Smooth muscle cell (in vitro differentiated cells): ENCODE results near the gene CFTR. TPM values are rescaled to one million over a fixed set of nuclear protein-coding genes. Genes with fewer than 3 reads are reported as not detected.

Experiments
- DNase-seq: peaks from one replicate; lab custom pipeline; 2025; ENCODE audit not compliant: unreplicated experiment; lab: John Stamatoyannopoulos, UW
- H2AFZ ChIP-seq: fragments of 200-600 bp; sonication (generic); 2 replicates; pipeline ENCODE4 v1.6.0; 2016; ENCODE audit warnings: antibody characterized with exemption, low read depth, mild to moderate bottlenecking
- H3F3A ChIP-seq: fragments of 200-600 bp; sonication (generic); 2 replicates; pipeline ENCODE4 v1.6.0; 2017; ENCODE audit warnings: antibody characterized with exemption, low read depth
- H3K27ac ChIP-seq: fragments of 200-600 bp; sonication (generic); 2 replicates; pipeline ENCODE4 v1.5.1; 2016; ENCODE audit warnings: low read depth, mild to moderate bottlenecking
- H3K27me3 ChIP-seq: fragments of 200-600 bp; sonication (generic); 2 replicates; pipeline ENCODE4 v1.6.1; 2016; ENCODE audit warnings: low read depth, mild to moderate bottlenecking
- H3K36me3 ChIP-seq: fragments of 200-600 bp; sonication (generic); 2 replicates; pipeline ENCODE4 v1.5.1; 2016; ENCODE audit warnings: low read depth
- H3K4me1 ChIP-seq: fragments of 200-600 bp; sonication (generic); 2 replicates; pipeline ENCODE4 v1.5.1; 2016; ENCODE audit warnings: low read depth
- H3K4me2 ChIP-seq: fragments of 200-600 bp; sonication (generic); 2 replicates; pipeline ENCODE4 v1.6.0; 2016; ENCODE audit warnings: mild to moderate bottlenecking
- H3K4me3 ChIP-seq: fragments of 200-600 bp; sonication (generic); 2 replicates; pipeline ENCODE4 v1.5.1; 2016; ENCODE audit warnings: mild to moderate bottlenecking
- H3K79me2 ChIP-seq: fragments of 200-600 bp; sonication (generic); 2 replicates; pipeline ENCODE4 v1.6.0; 2016; ENCODE audit warnings: low read depth, mild to moderate bottlenecking
- H3K9ac ChIP-seq: fragments of 200-600 bp; sonication (generic); 2 replicates; pipeline ENCODE4 v1.6.0; 2016; ENCODE audit warnings: low read depth
- H3K9me3 ChIP-seq: fragments of 200-600 bp; sonication (generic); replicated peaks from 2 replicates; pipeline ENCODE4 v1.5.1; 2016; ENCODE audit warnings: low read depth
- H4K20me1 ChIP-seq: fragments of 200-600 bp; sonication (generic); 2 replicates; pipeline ENCODE4 v1.6.0; 2016; ENCODE audit warnings: low read depth
- WGBS: methylation state at CpG from one replicate; pipeline ENCODE4 v1.1.7; 2016; ENCODE audit warnings: low lambda C conversion rate; 5-methylcytosine and 5-hydroxymethylcytosine counted together
- polyA plus RNA-seq: library from polyadenylated mRNA; unstranded; fragments of >200 nt; fragmentation: Nextera tagmentation; extraction: Ambion mirVana; gene quantifications from 2 replicates; pipeline ENCODE4 v1.2.1, GENCODE V29; 2016
- total RNA-seq: library from RNA; depleted of rRNA; stranded (reverse); fragments of >200 nt; gene quantifications from 2 replicates; pipeline ENCODE4 v1.2.3, GENCODE V29; 2014
- TF ChIP-seq, protein P1 (sequence below): fragments of 200-600 bp; sonication (generic); IDR thresholded peaks from 2 replicates; pipeline ENCODE4 v1.5.1; 2017; ENCODE audit warnings: borderline replicate concordance, mild to moderate bottlenecking, antibody characterized with exemption; ENCODE audit not compliant: insufficient read depth, poor library complexity, severe bottlenecking

The CFTR gene
- total and polyA plus RNA-seq, 2 experiments from 2014 or later: 0.53 to 1.6 TPM

DNA sequence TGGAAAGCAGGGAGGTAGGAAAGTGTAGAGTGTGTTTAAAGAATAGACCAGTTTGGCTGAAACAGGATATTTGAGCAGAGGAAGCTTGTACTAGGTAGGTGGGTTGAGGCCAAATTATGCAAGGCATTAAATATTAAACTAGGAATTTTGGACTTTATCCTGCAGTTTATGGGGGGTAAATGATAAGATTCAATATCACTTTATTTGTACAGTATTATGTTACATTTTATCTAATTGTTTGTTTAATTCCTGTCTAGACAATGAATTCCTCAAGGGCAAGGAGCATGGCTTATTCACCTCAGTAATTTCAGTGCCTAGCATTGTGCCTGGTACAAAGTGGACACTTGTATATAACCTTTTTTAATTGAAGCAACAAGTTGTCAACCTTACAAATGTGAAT lies 125.9 kb downstream of the CFTR start:
- no peak for DNase-seq
- H3K4me2 ChIP-seq: no peak overlapping the region
- H3K27ac ChIP-seq: no peak overlapping the region
- no peaks in the 10 kb centered on the region for H3K36me3 ChIP-seq
- H3F3A ChIP-seq: no peaks in the 10 kb centered on the region
- no peak overlapping the region for H2AFZ ChIP-seq
- no peaks in the 10 kb centered on the region for H3K79me2 ChIP-seq
- no peaks in the 10 kb centered on the region for H3K4me1 ChIP-seq
- TF ChIP-seq, protein P1, sequence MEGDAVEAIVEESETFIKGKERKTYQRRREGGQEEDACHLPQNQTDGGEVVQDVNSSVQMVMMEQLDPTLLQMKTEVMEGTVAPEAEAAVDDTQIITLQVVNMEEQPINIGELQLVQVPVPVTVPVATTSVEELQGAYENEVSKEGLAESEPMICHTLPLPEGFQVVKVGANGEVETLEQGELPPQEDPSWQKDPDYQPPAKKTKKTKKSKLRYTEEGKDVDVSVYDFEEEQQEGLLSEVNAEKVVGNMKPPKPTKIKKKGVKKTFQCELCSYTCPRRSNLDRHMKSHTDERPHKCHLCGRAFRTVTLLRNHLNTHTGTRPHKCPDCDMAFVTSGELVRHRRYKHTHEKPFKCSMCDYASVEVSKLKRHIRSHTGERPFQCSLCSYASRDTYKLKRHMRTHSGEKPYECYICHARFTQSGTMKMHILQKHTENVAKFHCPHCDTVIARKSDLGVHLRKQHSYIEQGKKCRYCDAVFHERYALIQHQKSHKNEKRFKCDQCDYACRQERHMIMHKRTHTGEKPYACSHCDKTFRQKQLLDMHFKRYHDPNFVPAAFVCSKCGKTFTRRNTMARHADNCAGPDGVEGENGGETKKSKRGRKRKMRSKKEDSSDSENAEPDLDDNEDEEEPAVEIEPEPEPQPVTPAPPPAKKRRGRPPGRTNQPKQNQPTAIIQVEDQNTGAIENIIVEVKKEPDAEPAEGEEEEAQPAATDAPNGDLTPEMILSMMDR: no peak
- no peak overlapping the region for H3K9ac ChIP-seq
- no peak overlapping the region for H3K4me3 ChIP-seq
- H3K27me3 ChIP-seq: no peaks in the 10 kb centered on the region
- no peaks in the 10 kb centered on the region for H4K20me1 ChIP-seq
- no peaks in the 10 kb centered on the region for H3K9me3 ChIP-seq

DNA sequence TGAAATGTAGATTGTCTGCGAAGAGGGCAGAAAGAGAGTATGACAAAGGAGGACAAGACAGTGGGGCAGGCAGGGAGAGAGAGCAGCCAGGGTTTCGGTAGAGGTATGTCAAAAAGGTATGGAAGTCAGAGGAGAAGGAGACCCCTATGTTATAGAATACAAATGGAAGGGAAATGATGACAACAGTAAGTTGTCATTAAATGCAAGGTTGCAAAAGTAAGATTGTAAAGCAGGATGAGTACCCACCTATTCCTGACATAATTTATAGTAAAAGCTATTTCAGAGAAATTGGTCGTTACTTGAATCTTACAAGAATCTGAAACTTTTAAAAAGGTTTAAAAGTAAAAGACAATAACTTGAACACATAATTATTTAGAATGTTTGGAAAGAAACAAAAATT lies 126.3 kb downstream of the CFTR start:
- no peaks in the 10 kb centered on the region for H3F3A ChIP-seq
- no peaks in the 10 kb centered on the region for H3K79me2 ChIP-seq
- H4K20me1 ChIP-seq: no peaks in the 10 kb centered on the region
- TF ChIP-seq, protein P1: no peak
- no peak overlapping the region for H3K27ac ChIP-seq
- WGBS: 92% methylated on average over 3 of the region's 3 CpGs
- H3K4me2 ChIP-seq: no peak overlapping the region
- H3K4me3 ChIP-seq: no peak overlapping the region
- H2AFZ ChIP-seq: no peak overlapping the region
- no peaks in the 10 kb centered on the region for H3K9me3 ChIP-seq
- no peak overlapping the region for H3K9ac ChIP-seq
- DNase-seq: no peak
- no peaks in the 10 kb centered on the region for H3K36me3 ChIP-seq
- no peaks in the 10 kb centered on the region for H3K27me3 ChIP-seq
- no peaks in the 10 kb centered on the region for H3K4me1 ChIP-seq

DNA sequence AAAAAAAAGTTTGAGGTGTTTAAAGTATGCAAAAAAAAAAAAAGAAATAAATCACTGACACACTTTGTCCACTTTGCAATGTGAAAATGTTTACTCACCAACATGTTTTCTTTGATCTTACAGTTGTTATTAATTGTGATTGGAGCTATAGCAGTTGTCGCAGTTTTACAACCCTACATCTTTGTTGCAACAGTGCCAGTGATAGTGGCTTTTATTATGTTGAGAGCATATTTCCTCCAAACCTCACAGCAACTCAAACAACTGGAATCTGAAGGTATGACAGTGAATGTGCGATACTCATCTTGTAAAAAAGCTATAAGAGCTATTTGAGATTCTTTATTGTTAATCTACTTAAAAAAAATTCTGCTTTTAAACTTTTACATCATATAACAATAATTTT lies 130.6 kb downstream of the CFTR start:
- no peak overlapping the region for H2AFZ ChIP-seq
- H3K4me1 ChIP-seq: no peaks in the 10 kb centered on the region
- H3F3A ChIP-seq: no peaks in the 10 kb centered on the region
- 99% methylated on average over 2 of the region's 2 CpGs for WGBS
- no peaks in the 10 kb centered on the region for H4K20me1 ChIP-seq
- no peak overlapping the region for H3K4me3 ChIP-seq
- H3K79me2 ChIP-seq: no peaks in the 10 kb centered on the region
- H3K9ac ChIP-seq: no peak overlapping the region
- no peak for DNase-seq
- H3K4me2 ChIP-seq: no peak overlapping the region
- H3K36me3 ChIP-seq: no peaks in the 10 kb centered on the region
- no peaks in the 10 kb centered on the region for H3K9me3 ChIP-seq
- TF ChIP-seq, protein P1: no peak
- H3K27me3 ChIP-seq: no peaks in the 10 kb centered on the region
- H3K27ac ChIP-seq: no peak overlapping the region

DNA sequence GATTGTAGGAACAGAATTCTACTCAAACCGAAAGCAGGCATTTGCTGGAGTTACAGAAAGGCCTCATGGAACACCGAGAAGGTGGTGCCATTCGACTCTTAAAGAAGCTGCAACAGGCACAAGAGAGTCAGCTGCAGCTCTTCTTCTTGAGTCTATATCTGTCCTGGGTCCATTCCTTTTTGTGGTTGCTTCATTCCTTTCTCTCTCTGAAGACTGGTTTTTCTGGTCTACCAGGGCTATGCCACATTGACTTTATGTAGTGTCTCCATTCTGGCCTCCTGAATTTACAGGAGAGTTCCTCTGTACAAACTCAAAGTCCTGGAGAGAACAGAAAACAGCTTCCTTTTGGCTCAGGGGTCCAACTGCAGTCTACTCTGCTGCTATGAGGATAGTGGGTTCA lies 132.8 kb downstream of the CFTR start:
- H3K4me1 ChIP-seq: no peaks in the 10 kb centered on the region
- DNase-seq: no peak

More for the DNA sequence above, 132.8 kb downstream of the CFTR start:
- no peaks in the 10 kb centered on the region for H3K36me3 ChIP-seq
- peak overlapping the region; percentile 46 for H2AFZ ChIP-seq
- no peak overlapping the region for H3K4me2 ChIP-seq
- H4K20me1 ChIP-seq: no peaks in the 10 kb centered on the region
- no peaks in the 10 kb centered on the region for H3K27me3 ChIP-seq
- H3K27ac ChIP-seq: no peak overlapping the region
- no peaks in the 10 kb centered on the region for H3K9me3 ChIP-seq
- TF ChIP-seq, protein P1: no peak
- no peak overlapping the region for H3K9ac ChIP-seq
- H3F3A ChIP-seq: no peaks in the 10 kb centered on the region
- WGBS: 87% methylated on average over 3 of the region's 3 CpGs
- H3K4me3 ChIP-seq: no peak overlapping the region
- H3K79me2 ChIP-seq: no peaks in the 10 kb centered on the region
